GM18870 (cell line): ENCODE measurements around the gene FBXL13.
"Not testable (repeated sequence)": the region's sequence is repeated elsewhere in the genome, so short reads cannot be mapped to it uniquely, and the experiment has no call there.

Experiments
- ATAC-seq: cut with Tn5 transposase; IDR thresholded peaks from one replicate; pipeline ENCODE4 v1.9.1; 2021; ENCODE audit warnings: moderate library complexity; ENCODE audit not compliant: unreplicated experiment

FBXL13 gene

GRCh38 chr7:102988088-102988487 lies 86.5 kb downstream of the FBXL13 start:
- no peak for ATAC-seq

GRCh38 chr7:102985176-102985783 lies 89.3 kb downstream of the FBXL13 start:
- no peak for ATAC-seq

GRCh38 chr7:102983602-102984001 lies 91.0 kb downstream of the FBXL13 start:
- no peak for ATAC-seq

GRCh38 chr7:102982235-102982634 lies 92.4 kb downstream of the FBXL13 start:
- ATAC-seq, result no peak

GRCh38 chr7:102981451-102981850 lies 93.1 kb downstream of the FBXL13 start:
- ATAC-seq, result no peak

GRCh38 chr7:102979670-102980069 lies 94.9 kb downstream of the FBXL13 start:
- no peak for ATAC-seq

GRCh38 chr7:102978284-102978683 lies 96.3 kb downstream of the FBXL13 start:
- no peak for ATAC-seq

GRCh38 chr7:102977586-102977985 lies 97.0 kb downstream of the FBXL13 start:
- ATAC-seq, result not testable (repeated sequence)

GRCh38 chr7:102976493-102976892 lies 98.1 kb downstream of the FBXL13 start:
- ATAC-seq, result no peak

- ATAC-seq, result no peak
These were observed 98.7 kb downstream of the FBXL13 start for GRCh38 chr7:102975854-102976253.

- ATAC-seq, result no peak
These were observed 100.0 kb downstream of the FBXL13 start for GRCh38 chr7:102974366-102975236.

- no peak for ATAC-seq
These were observed 101.3 kb downstream of the FBXL13 start for GRCh38 chr7:102973096-102973802.

GRCh38 chr7:102967798-102968197 lies 106.8 kb downstream of the FBXL13 start:
- ATAC-seq, result no peak

GRCh38 chr7:102966465-102966864 lies 108.1 kb downstream of the FBXL13 start:
- ATAC-seq, result no peak

- ATAC-seq, result not testable (repeated sequence)
These were observed 112.6 kb downstream of the FBXL13 start for GRCh38 chr7:102961993-102962392.

- ATAC-seq, result not testable (repeated sequence)
These were observed 116.6 kb downstream of the FBXL13 start for GRCh38 chr7:102958004-102958403.

GRCh38 chr7:102954359-102954758 lies 120.2 kb downstream of the FBXL13 start:
- ATAC-seq, result not testable (repeated sequence)

GRCh38 chr7:102953406-102953805 lies 121.2 kb downstream of the FBXL13 start:
- no peak for ATAC-seq

- ATAC-seq, result no peak
These were observed 122.8 kb downstream of the FBXL13 start for GRCh38 chr7:102951839-102952238.

- no peak for ATAC-seq
These were observed 130.4 kb downstream of the FBXL13 start for GRCh38 chr7:102944241-102944640.

GRCh38 chr7:102943423-102944169 lies 131.0 kb downstream of the FBXL13 start:
- no peak for ATAC-seq
